Mesothelial cell of epicardium (in vitro differentiated cells): ENCODE measurements around the gene TOMM20L. TPM values are rescaled to one million over a fixed set of nuclear protein-coding genes. Genes with fewer than 3 reads are reported as not detected.

Experiments used
- DNase-seq, 2 experiments: peaks; one replicate each; pipeline ENCODE4 v3.0.0; 2021; ENCODE audit warnings: low spot score in 2 of 2; ENCODE audit not compliant: unreplicated experiment in 2 of 2
- H3K27ac Mint-ChIP-seq: 2 replicates; pipeline ENCODE4 v1.8.0; 2021; ENCODE audit warnings: mixed read lengths
- H3K27me3 Mint-ChIP-seq: 2 replicates; pipeline ENCODE4 v1.8.0; 2021; ENCODE audit warnings: low read depth, mixed read lengths
- H3K36me3 Mint-ChIP-seq: 2 replicates; pipeline ENCODE4 v1.8.0; 2021; ENCODE audit warnings: mixed read lengths
- H3K4me1 Mint-ChIP-seq: 2 replicates; pipeline ENCODE4 v1.8.0; 2021; ENCODE audit warnings: mixed read lengths
- H3K4me3 Mint-ChIP-seq: 2 replicates; pipeline ENCODE4 v1.8.0; 2021; ENCODE audit warnings: mild to moderate bottlenecking, moderate library complexity, mixed read lengths
- H3K9me3 Mint-ChIP-seq: 2 replicates; pipeline ENCODE4 v1.8.0; 2021; ENCODE audit warnings: mixed read lengths
- CTCF ChIP-seq: fragments of 200-600 bp; sonication (generic); IDR thresholded peaks from one replicate; pipeline ENCODE4 v1.5.0; 2021; ENCODE audit warnings: antibody characterized with exemption; ENCODE audit not compliant: unreplicated experiment
- total RNA-seq: library from RNA; stranded (reverse); gene quantifications from 3 replicates; pipeline ENCODE4 v1.2.1, GENCODE V29; 2021

TOMM20L gene
- total RNA-seq, 1 donor from 2014 or later, result not detected

DNA sequence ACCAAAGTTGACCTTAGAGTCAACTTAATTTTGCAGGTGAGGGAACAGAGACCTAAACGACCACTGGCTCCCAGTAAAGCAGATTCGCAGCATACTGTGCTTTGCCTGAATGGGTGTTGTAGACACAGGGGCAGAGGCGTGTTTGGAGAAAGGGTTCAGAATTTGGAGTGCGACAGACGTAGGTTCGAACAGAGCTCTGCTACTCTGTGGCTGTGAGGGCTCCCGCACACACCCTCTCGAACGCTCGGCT, 243 bp upstream of the TOMM20L start:
- Mint-ChIP-seq H3K27me3 (peaks cover 12% of the 10 kb centered on the region), H3K4me1 (peaks cover 4% of the 10 kb centered on the region), H3K36me3 (no peaks in the 10 kb centered on the region), H3K9me3 (no peaks in the 10 kb centered on the region), H3K27ac (no peak overlapping the region), H3K4me3 (peak overlapping the region; percentile 59)
- DNase-seq, result no peak
- TF ChIP-seq CTCF, result no peak

DNA sequence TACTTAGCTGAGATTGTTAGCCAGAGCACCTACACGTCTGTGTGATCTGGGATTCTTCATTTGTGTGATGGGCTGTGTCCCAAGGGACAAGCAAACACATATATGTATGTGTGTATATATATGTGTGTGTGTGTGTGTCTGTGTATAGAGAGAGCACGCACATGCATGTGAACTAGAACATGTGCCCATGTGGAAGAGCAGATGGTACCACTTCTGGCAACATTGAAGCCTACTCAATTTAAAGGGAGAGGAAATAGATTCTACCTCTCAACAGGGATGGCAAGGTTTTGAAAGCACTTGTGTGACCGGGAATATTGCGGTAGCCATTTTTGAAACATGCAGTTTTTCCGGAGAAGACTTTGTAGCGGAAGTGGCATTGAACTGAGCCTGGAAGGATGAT, 1.4 kb downstream of the TOMM20L start:
- Mint-ChIP-seq H3K27ac (no peak overlapping the region), H3K4me3 (no peak overlapping the region)
- no peak for TF ChIP-seq CTCF

GRCh38 chr14:58398495-58398894, 2.8 kb downstream of the TOMM20L start:
- H3K36me3 Mint-ChIP-seq, result peaks cover 1% of the 10 kb centered on the region
- DNase-seq, result no peak
- H3K4me3 Mint-ChIP-seq, result no peak overlapping the region
- H3K4me1 Mint-ChIP-seq, result peaks cover 4% of the 10 kb centered on the region
- H3K9me3 Mint-ChIP-seq, result no peaks in the 10 kb centered on the region
- no peak overlapping the region for H3K27ac Mint-ChIP-seq
- TF ChIP-seq CTCF, result no peak
- peaks cover 12% of the 10 kb centered on the region for H3K27me3 Mint-ChIP-seq

More for the DNA sequence above, 1.4 kb downstream of the TOMM20L start:
- Mint-ChIP-seq H3K36me3 (no peaks in the 10 kb centered on the region), H3K4me1 (peaks cover 4% of the 10 kb centered on the region), H3K27me3 (peaks cover 12% of the 10 kb centered on the region), H3K9me3 (no peaks in the 10 kb centered on the region)
- no peak for DNase-seq

- Mint-ChIP-seq H3K4me3 (no peak overlapping the region), H3K36me3 (peaks cover 1% of the 10 kb centered on the region), H3K27ac (no peak overlapping the region), H3K27me3 (peaks cover 12% of the 10 kb centered on the region), H3K4me1 (peaks cover 4% of the 10 kb centered on the region), H3K9me3 (no peaks in the 10 kb centered on the region)
- DNase-seq, result no peak
- TF ChIP-seq CTCF, result no peak
Observed at GRCh38 chr14:58398895-58399294, 3.2 kb downstream of the TOMM20L start.

DNA sequence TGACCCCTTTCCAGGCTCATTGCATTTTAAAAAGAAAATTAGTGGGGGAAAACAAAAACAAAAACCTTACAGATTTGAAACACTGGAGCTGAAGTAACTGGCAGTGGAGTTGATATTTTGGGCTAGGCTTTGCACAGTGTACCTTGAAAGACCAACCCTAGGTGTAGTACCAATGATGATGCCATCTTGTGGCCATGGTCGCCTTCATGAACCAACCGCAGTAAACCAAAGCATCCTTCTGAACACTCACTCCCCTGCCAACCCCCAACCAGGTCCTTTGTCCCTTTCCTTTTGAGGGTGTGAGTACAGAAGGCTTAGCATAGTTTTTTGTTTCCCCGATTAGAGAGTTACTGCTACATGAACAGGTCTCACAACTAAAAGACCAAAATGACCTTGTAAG, 5.9 kb downstream of the TOMM20L start:
- peaks cover 8% of the 10 kb centered on the region for H3K27me3 Mint-ChIP-seq
- H3K27ac Mint-ChIP-seq, result no peak overlapping the region
- no peaks in the 10 kb centered on the region for H3K9me3 Mint-ChIP-seq
- peaks cover 1% of the 10 kb centered on the region for H3K36me3 Mint-ChIP-seq
- TF ChIP-seq CTCF, result no peak
- H3K4me3 Mint-ChIP-seq, result no peak overlapping the region
- DNase-seq, result no peak
- no peaks in the 10 kb centered on the region for H3K4me1 Mint-ChIP-seq

- no peak overlapping the region for H3K4me3 Mint-ChIP-seq
- DNase-seq, result no peak
- H3K4me1 Mint-ChIP-seq, result no peaks in the 10 kb centered on the region
- TF ChIP-seq CTCF, result no peak
- H3K36me3 Mint-ChIP-seq, result peaks cover 20% of the 10 kb centered on the region
- H3K9me3 Mint-ChIP-seq, result no peaks in the 10 kb centered on the region
- no peaks in the 10 kb centered on the region for H3K27me3 Mint-ChIP-seq
- no peak overlapping the region for H3K27ac Mint-ChIP-seq
Observed at GRCh38 chr14:58408681-58409215, 13.0 kb downstream of the TOMM20L start.
